Activated B cell treated with CpG ODN at 0.5 μM for 24 hours (primary cell): ENCODE data around the gene KLF1. TPM values are rescaled to one million over a fixed set of nuclear protein-coding genes. Genes with fewer than 3 reads are reported as not detected.

ENCODE experiments used
- ATAC-seq: fragments of 200-7000 bp; cut with Tn5 transposase; one replicate; pipeline ENCODE4 v1.10.0; 2021; ENCODE audit warnings: low read depth, mild to moderate bottlenecking, moderate library complexity
- CTCF ChIA-PET: fragments of 350-600 bp; sonication (Branson Sonifier 250); formaldehyde crosslinking; loops from one replicate; lab custom pipeline; 2021; ENCODE audit warnings: antibody characterized with exemption; lab: Charles Lee
- POLR2A ChIA-PET: fragments of 350-600 bp; sonication (Branson Sonifier 250); formaldehyde crosslinking; loops from one replicate; lab custom pipeline; 2021; ENCODE audit warnings: antibody characterized with exemption; lab: Charles Lee
- DNase-seq: peaks from one replicate; pipeline ENCODE4 v3.0.0; 2022
- H3K27ac Mint-ChIP-seq: one replicate; pipeline ENCODE4 v1.8.0; 2020; ENCODE audit warnings: mixed read lengths
- H3K27me3 Mint-ChIP-seq: one replicate; pipeline ENCODE4 v1.8.0; 2021; ENCODE audit warnings: mixed read lengths
- H3K36me3 Mint-ChIP-seq: one replicate; pipeline ENCODE4 v1.8.0; 2021; ENCODE audit warnings: low read depth, mixed read lengths
- H3K4me1 Mint-ChIP-seq: one replicate; pipeline ENCODE4 v1.8.0; 2021; ENCODE audit warnings: mixed read lengths
- H3K4me3 Mint-ChIP-seq: one replicate; pipeline ENCODE4 v1.8.0; 2020; ENCODE audit warnings: mild to moderate bottlenecking, mixed read lengths
- H3K9me3 Mint-ChIP-seq: one replicate; pipeline ENCODE4 v1.8.0; 2020; ENCODE audit warnings: mixed read lengths
- CTCF ChIP-seq: fragments of 200-600 bp; IDR thresholded peaks from one replicate; pipeline ENCODE4 v1.8.0; 2022; ENCODE audit warnings: antibody characterized with exemption, mild to moderate bottlenecking
- intact Hi-C: fragments of 100-400 bp; cut with micrococcal nuclease; formaldehyde crosslinking; loops from one replicate; pipeline ENCODE4 v1.15.1; 2024
- total RNA-seq: library from RNA; stranded (reverse); gene quantifications from 2 replicates; pipeline ENCODE4 v1.2.3, GENCODE V29; 2022

KLF1 gene
- total RNA-seq, 1 donor from 2014 or later, result not detected

- Mint-ChIP-seq H3K27ac (no peak overlapping the region), H3K4me3 (no peak overlapping the region), H3K4me1 (peaks cover 36% of the 10 kb centered on the region), H3K27me3 (peaks cover 63% of the 10 kb centered on the region), H3K36me3 (no peaks in the 10 kb centered on the region), H3K9me3 (no peaks in the 10 kb centered on the region)
- ChIA-PET CTCF (no interaction called here), POLR2A (no interaction called here)
- intact Hi-C loops, result no loop called here
- ATAC-seq (peak; percentile 40), DNase-seq (no peak)
- TF ChIP-seq CTCF, result no peak
Measured at GRCh38 chr19:12840091-12841079, 46.6 kb downstream of the KLF1 start.

GRCh38 chr19:12838886-12839756 lies 47.9 kb downstream of the KLF1 start:
- no peak for TF ChIP-seq CTCF
- DNase-seq, result no peak
- Mint-ChIP-seq H3K27me3 (peaks cover 65% of the 10 kb centered on the region), H3K4me3 (peak overlapping the region; percentile 32), H3K9me3 (no peaks in the 10 kb centered on the region), H3K27ac (peak overlapping the region; percentile 18), H3K36me3 (no peaks in the 10 kb centered on the region), H3K4me1 (peaks cover 43% of the 10 kb centered on the region)
- ATAC-seq, result no peak
- CTCF ChIA-PET, result no interaction called here
- POLR2A ChIA-PET, result no interaction called here
- intact Hi-C loops, result loop anchor here (5.0 kb wide), 1 partner anchor 263 kb away; the partner anchor contains the start of gene LYL1

GRCh38 chr19:12838182-12838885 lies 48.7 kb downstream of the KLF1 start, which contains the start of gene MAST1:
Gene MAST1 (plus strand): TSS chr19:12838515. CDS start chr19:12838573, 58 bp downstream.
- H3K27ac Mint-ChIP-seq, result peak within 1 kb of the TSS; percentile 18
- peaks cover 44% of the 10 kb centered on the region for H3K4me1 Mint-ChIP-seq
- ChIA-PET CTCF (no interaction called here), POLR2A (no interaction called here)
- DNase-seq, result no peak
- H3K9me3 Mint-ChIP-seq, result no peaks in the 10 kb centered on the region
- intact Hi-C loops, result loop anchor here (5.0 kb wide), 1 partner anchor 264 kb away; the partner anchor contains the start of gene LYL1
- H3K27me3 Mint-ChIP-seq, result peaks cover 64% of the 10 kb centered on the region
- ATAC-seq, result peak; percentile 67
- H3K36me3 Mint-ChIP-seq, result no peaks in the 10 kb centered on the region
- H3K4me3 Mint-ChIP-seq, result peak within 1 kb of the TSS; percentile 61
- no peak for TF ChIP-seq CTCF

- Mint-ChIP-seq H3K36me3 (no peaks in the 10 kb centered on the region), H3K9me3 (peaks cover 3% of the 10 kb centered on the region), H3K4me1 (peaks cover 53% of the 10 kb centered on the region), H3K4me3 (no peak overlapping the region), H3K27me3 (peaks cover 66% of the 10 kb centered on the region), H3K27ac (no peak overlapping the region)
- ChIA-PET POLR2A (interaction anchor here (0.5 to 1.3 kb wide), 4 partner anchors 46 to 155 kb away, joined by 3 to 4 read pairs (median 4); partner anchors contain the start of gene JUNB), CTCF (interaction anchor here (0.7 to 1.0 kb wide), 3 partner anchors 10 to 71 kb away, joined by 3 read pairs; no protein-coding TSS in a partner anchor)
- ATAC-seq (no peak), DNase-seq (no peak)
- intact Hi-C loops, result loop anchor here (5.0 kb wide), 1 partner anchor 265 kb away; the partner anchor contains the start of gene LYL1
- no peak for TF ChIP-seq CTCF
Measured at GRCh38 chr19:12837225-12837624, 49.8 kb downstream of the KLF1 start.
